OCI-LY7 (cell line): ENCODE results near the gene LINGO3. TPM values are rescaled to one million over a fixed set of nuclear protein-coding genes. Genes with fewer than 3 reads are reported as not detected.

Experiments
- Bru-seq: library from RNA; stranded (reverse); fragments of 400-500 nt; gene quantifications from one replicate; lab custom pipeline; 2021; lab: Mats Ljungman, UMichigan
- BruChase-seq, 2 experiments: library from RNA; stranded (reverse); fragments of 400-500 nt; gene quantifications; one replicate each; lab custom pipeline; 2021; lab: Mats Ljungman, UMichigan
- BruUV-seq: library from RNA; stranded (reverse); fragments of 400-500 nt; replicated peaks from 2 replicates; lab custom pipeline; 2021; lab: Mats Ljungman, UMichigan
- CTCF ChIA-PET: fragments of 300-600 bp; sonication (Branson Sonifier 250); formaldehyde crosslinking; loops from one replicate; lab custom pipeline; 2022; ENCODE audit warnings: antibody characterized with exemption; ENCODE audit not compliant: unreplicated experiment; lab: Charles Lee
- POLR2A ChIA-PET: fragments of 300-600 bp; sonication (Branson Sonifier 250); formaldehyde crosslinking; loops from one replicate; lab custom pipeline; 2022; ENCODE audit warnings: antibody characterized with exemption; lab: Charles Lee
- DNase-seq: peaks from one replicate; pipeline ENCODE4 v3.0.0-alpha.2; 2015; ENCODE audit warnings: low spot score
- H2AFZ ChIP-seq: fragments of 200-600 bp; sonication (generic), shearing (Covaris generic); 2 replicates; pipeline ENCODE4 v1.6.1; 2014; ENCODE audit warnings: mild to moderate bottlenecking, antibody characterized with exemption, low read length, moderate library complexity
- H3K27ac ChIP-seq: fragments of 200-600 bp; sonication (generic); 2 replicates; pipeline ENCODE4 v1.5.1; 2014; ENCODE audit warnings: mixed run types, low read depth, mild to moderate bottlenecking, moderate library complexity, low read length, inconsistent platforms; ENCODE audit not compliant: poor library complexity, severe bottlenecking
- H3K36me3 ChIP-seq: fragments of 200-600 bp; sonication (generic); 2 replicates; pipeline ENCODE4 v1.6.1; 2014; ENCODE audit warnings: mild to moderate bottlenecking, antibody characterized with exemption, low read length, moderate library complexity, mixed read lengths; ENCODE audit not compliant: insufficient read depth
- H3K4me1 ChIP-seq: fragments of 200-600 bp; sonication (generic); 2 replicates; pipeline ENCODE4 v1.5.1; 2014; ENCODE audit warnings: mild to moderate bottlenecking, low read length; ENCODE audit not compliant: insufficient read depth, poor library complexity, severe bottlenecking
- H3K4me2 ChIP-seq: fragments of 200-600 bp; sonication (generic); 2 replicates; pipeline ENCODE4 v1.6.1; 2014; ENCODE audit warnings: mild to moderate bottlenecking, low read length
- H3K4me3 ChIP-seq: fragments of 200-600 bp; sonication (generic); 2 replicates; pipeline ENCODE4 v1.5.1; 2014; ENCODE audit warnings: mild to moderate bottlenecking, low read depth, low read length; ENCODE audit not compliant: poor library complexity, severe bottlenecking
- H3K79me2 ChIP-seq: fragments of 200-600 bp; sonication (generic); 2 replicates; pipeline ENCODE4 v1.6.1; 2016; ENCODE audit warnings: low read depth, mild to moderate bottlenecking, low read length, moderate library complexity, mixed read lengths; ENCODE audit not compliant: insufficient read depth
- H3K9me2 ChIP-seq: fragments of 200-600 bp; sonication (generic); 2 replicates; pipeline ENCODE4 v1.6.1; 2016; ENCODE audit warnings: mild to moderate bottlenecking, low read length, mixed read lengths; ENCODE audit not compliant: insufficient read depth
- H3K9me3 ChIP-seq: fragments of 200-600 bp; sonication (generic); 2 replicates; pipeline ENCODE4 v1.6.1; 2014; ENCODE audit warnings: mild to moderate bottlenecking, mixed run types, low read length, mixed read lengths
- H4K20me1 ChIP-seq: fragments of 200-600 bp; sonication (generic); 2 replicates; pipeline ENCODE4 v1.6.1; 2014; ENCODE audit warnings: mild to moderate bottlenecking, antibody characterized with exemption, low read length, moderate library complexity, mixed read lengths; ENCODE audit not compliant: insufficient read depth
- EZH2phosphoT487 ChIP-seq: fragments of 200-600 bp; sonication (generic); IDR thresholded peaks from 2 replicates; pipeline ENCODE4 v1.6.1; 2018; ENCODE audit warnings: low read depth, borderline replicate concordance, mild to moderate bottlenecking, mixed run types, antibody characterized with exemption, low read length, moderate library complexity, mixed read lengths
- intact Hi-C: fragments of 100-400 bp; cut with micrococcal nuclease; formaldehyde crosslinking; loops from one replicate; pipeline ENCODE4 v1.10.0; 2022; ENCODE audit not compliant: unreplicated experiment
- long read RNA-seq: library from polyadenylated mRNA; stranded (forward); transcript quantifications from one replicate; pipeline ENCODE4 v2.0.0, GENCODE V29; 2022
- total RNA-seq, 2 experiments: library from RNA; depleted of rRNA in 1 of 2; stranded (reverse); fragments of >200 nt in 1 of 2; shearing (Covaris generic) in 1 of 2; gene quantifications; 2 replicates each; pipeline ENCODE4 v1.2.3, GENCODE V29; 2014 to 2022
- TF ChIP-seq, protein P1 (sequence below): fragments of 200-600 bp; sonication (generic); conservative IDR thresholded peaks from 2 replicates; pipeline ENCODE4 v1.5.1; 2014; ENCODE audit warnings: mild to moderate bottlenecking, antibody characterized with exemption, low read length, moderate library complexity, mixed read lengths

Gene LINGO3, protein sequence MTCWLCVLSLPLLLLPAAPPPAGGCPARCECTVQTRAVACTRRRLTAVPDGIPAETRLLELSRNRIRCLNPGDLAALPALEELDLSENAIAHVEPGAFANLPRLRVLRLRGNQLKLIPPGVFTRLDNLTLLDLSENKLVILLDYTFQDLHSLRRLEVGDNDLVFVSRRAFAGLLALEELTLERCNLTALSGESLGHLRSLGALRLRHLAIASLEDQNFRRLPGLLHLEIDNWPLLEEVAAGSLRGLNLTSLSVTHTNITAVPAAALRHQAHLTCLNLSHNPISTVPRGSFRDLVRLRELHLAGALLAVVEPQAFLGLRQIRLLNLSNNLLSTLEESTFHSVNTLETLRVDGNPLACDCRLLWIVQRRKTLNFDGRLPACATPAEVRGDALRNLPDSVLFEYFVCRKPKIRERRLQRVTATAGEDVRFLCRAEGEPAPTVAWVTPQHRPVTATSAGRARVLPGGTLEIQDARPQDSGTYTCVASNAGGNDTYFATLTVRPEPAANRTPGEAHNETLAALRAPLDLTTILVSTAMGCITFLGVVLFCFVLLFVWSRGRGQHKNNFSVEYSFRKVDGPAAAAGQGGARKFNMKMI
- total RNA-seq (2014; rRNA removed; shearing (Covaris generic)), result 0.33 and 0.38 TPM in 2 replicates
- total RNA-seq (2022), result 0.13 and 0.17 TPM in 2 replicates
- not detected for Bru-seq, nascent RNA
- not detected for BruChase-seq, experiment 1, labeled RNA remaining after a 6-hour chase
- BruChase-seq, experiment 2, labeled RNA remaining after a 2-hour chase, result not detected
- long read RNA-seq, result 0 reads

- H3K79me2 ChIP-seq, result no peaks in the 10 kb centered on the region
- TF ChIP-seq, protein P1, sequence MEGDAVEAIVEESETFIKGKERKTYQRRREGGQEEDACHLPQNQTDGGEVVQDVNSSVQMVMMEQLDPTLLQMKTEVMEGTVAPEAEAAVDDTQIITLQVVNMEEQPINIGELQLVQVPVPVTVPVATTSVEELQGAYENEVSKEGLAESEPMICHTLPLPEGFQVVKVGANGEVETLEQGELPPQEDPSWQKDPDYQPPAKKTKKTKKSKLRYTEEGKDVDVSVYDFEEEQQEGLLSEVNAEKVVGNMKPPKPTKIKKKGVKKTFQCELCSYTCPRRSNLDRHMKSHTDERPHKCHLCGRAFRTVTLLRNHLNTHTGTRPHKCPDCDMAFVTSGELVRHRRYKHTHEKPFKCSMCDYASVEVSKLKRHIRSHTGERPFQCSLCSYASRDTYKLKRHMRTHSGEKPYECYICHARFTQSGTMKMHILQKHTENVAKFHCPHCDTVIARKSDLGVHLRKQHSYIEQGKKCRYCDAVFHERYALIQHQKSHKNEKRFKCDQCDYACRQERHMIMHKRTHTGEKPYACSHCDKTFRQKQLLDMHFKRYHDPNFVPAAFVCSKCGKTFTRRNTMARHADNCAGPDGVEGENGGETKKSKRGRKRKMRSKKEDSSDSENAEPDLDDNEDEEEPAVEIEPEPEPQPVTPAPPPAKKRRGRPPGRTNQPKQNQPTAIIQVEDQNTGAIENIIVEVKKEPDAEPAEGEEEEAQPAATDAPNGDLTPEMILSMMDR, result no peak
- no peak for TF ChIP-seq EZH2phosphoT487
- H3K4me2 ChIP-seq, result no peak within 1 kb of the TSS
Measured at GRCh38 chr19:2308114-2308556, at the start of gene LINGO3. TSS of gene LINGO3 (minus strand) at chr19:2308154. CDS start at chr19:2291776, 16,378 bp downstream.

DNA sequence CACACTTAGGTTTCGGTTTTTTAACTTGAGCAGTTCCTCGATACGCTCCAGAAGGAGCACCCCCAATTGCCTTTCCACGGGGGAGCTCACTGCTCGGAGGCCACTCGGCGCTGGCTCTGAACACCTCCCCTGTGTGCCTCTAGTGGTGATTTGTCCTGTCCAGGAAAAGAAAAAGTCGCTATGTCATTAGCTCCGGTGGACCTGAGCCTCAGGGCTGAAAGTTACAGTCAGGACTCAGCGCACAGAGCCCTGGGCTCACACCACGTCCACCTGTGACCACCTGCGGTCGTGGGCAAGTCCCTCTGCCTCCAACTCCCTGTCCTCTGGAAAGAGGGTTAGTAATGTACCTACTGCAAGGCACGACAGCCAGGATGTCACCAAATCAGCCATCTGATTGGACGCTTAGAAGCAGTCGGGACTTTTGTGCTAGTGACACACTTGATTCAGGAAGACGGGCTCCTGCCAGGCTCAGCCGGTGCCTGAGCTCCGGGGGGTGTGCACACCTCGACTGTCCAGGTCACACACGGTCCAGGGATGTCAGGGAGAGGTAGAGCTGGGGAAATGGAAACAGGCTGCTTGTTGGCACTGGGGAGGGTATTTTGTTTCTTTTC lies 48.2 kb upstream of the LINGO3 start:
- no peak overlapping the region for H3K27ac ChIP-seq
- H3K4me2 ChIP-seq, result no peak overlapping the region
- no peak for TF ChIP-seq EZH2phosphoT487
- TF ChIP-seq, protein P1, result no peak
- no peak for DNase-seq
- no peaks in the 10 kb centered on the region for H3K4me1 ChIP-seq
- peaks cover 22% of the 10 kb centered on the region for H3K36me3 ChIP-seq
- no peaks in the 10 kb centered on the region for H4K20me1 ChIP-seq
- intact Hi-C loops, result no loop called here
- no peaks in the 10 kb centered on the region for H3K79me2 ChIP-seq
- H3K9me2 ChIP-seq, result no peaks in the 10 kb centered on the region
- ChIA-PET CTCF (no interaction called here), POLR2A (no interaction called here)
- BruUV-seq, result no TSS peak
- H3K9me3 ChIP-seq, result no peaks in the 10 kb centered on the region
- H3K4me3 ChIP-seq, result no peak overlapping the region
- no peak overlapping the region for H2AFZ ChIP-seq

More at GRCh38 chr19:2308114-2308556, at the start of gene LINGO3:
- CTCF ChIA-PET, result no interaction called here
- H3K9me2 ChIP-seq, result no peaks in the 10 kb centered on the region
- no peaks in the 10 kb centered on the region for H3K36me3 ChIP-seq
- POLR2A ChIA-PET, result no interaction called here
- no peak within 1 kb of the TSS for H3K27ac ChIP-seq
- intact Hi-C loops, result no loop called here
- H2AFZ ChIP-seq, result no peak within 1 kb of the TSS
- no peaks in the 10 kb centered on the region for H3K9me3 ChIP-seq
- no TSS peak for BruUV-seq
- no peak for DNase-seq
- no peak within 1 kb of the TSS for H3K4me3 ChIP-seq
- H3K4me1 ChIP-seq, result peaks cover 16% of the 10 kb centered on the region
- no peaks in the 10 kb centered on the region for H4K20me1 ChIP-seq
